ENCODE data around the gene IFITM2.
"Not testable (repeated sequence)": the region's sequence is repeated elsewhere in the genome, so short reads cannot be mapped to it uniquely, and the experiment has no call there.

The IFITM2 gene

DNA sequence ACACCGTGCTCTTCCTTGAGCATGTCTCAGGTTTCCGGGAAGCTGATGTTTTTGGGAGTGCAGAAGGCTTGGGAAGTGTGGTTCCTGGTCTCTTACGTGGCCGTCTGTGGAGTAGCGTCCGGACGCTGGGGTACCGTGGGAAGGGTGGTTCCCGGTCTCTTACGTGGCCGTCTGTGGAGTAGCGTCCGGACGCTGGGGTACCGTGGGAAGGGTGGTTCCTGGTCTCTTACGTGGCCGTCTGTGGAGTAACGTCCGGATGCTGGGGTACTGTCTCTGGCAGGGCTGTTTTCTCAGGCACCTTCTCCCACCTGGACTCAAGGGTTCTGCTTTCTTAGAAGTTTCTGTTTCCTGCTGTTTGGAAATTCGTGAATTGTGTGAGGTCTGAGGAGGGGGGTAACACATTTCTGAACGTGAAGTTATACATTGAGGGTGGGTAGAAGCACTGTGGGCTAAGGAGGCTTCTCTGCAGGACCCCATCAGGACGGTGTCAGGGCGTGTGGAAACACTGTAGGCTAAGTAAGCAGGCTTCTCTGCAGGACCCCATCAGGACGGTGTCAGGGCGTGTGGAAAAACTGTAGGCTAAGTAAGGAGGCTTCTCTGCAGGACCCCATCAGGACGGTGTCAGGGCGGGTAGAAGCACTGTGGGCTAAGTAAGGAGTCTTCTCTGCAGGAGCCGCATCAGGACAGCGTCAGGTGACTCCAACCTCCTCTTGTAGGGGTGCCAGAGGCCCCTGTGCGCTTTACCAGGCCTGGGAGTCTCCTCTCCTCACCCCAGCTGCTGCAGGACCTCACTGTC is 18.4 kb downstream of the IFITM2 start:
- no peak for DNase-seq (ENCODE audit: low read depth, low spot score)

DNA sequence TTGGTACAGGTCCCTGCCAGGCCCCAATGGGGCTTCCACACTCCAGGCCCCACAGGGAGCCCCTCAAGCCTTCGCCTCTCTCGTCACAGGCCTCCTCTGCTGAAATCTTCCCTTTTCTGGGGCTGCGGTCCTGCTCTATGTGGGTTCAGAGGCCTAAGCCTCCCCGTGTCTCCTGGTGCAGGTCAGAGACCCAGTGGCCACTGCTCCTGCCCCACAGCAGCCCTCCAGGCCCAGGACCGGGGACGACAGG is 18.9 kb downstream of the IFITM2 start:
- no peak for DNase-seq (ENCODE audit: low read depth, low spot score)

DNA sequence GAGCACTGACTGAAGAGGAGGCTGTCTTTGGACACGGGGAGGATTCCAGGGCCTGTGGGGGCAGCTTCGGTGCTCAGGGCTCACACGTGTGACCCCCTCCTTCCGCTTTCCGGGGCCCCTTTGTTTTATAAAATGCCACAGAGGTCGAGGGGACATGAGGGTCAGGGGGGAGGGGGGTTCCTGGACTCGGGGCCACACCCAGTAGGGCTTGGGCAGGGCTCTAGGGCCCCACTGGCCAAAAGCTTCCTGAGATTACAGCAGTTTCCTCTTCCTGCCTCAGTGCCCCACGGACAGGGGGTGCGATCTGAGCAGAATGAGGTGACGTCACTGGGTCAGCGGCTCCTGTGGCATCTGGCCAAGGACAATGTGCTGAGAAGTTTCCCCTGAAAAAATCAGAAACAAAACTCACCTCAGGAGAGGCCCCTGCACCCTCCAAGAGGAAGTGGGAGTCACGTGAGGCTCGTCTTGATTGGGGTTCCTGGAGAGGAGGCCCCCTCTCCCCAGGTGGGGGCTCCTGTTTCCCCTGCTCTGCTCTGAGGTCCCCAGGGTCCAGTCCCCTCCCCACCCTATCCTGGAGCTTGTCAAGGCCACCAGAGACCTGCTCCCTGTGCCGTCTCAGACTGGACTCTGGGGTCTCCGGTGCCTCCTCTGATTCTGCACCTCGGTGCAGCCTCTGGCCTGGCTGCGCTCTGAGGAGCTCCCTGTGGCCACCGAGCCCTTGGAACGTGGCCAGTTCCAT is 19.4 kb downstream of the IFITM2 start:
- DNase-seq (ENCODE audit: low read depth, low spot score), result no peak

DNA sequence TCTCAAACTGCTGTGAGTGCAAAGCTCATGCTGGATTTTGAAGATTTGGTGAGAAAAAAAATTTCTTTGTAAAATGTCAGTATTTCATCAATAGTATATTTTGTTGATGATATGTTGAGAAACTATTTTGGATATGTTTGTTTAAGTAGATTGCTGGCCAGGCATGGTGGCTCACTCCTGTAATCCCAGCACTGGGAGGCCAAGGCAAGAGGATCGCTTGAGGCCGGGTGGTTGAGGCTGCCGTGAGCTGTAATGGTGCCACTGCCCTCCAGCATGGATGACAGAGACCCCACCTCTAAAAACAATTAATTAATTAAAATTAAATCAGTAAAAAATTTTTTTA is 19.9 kb downstream of the IFITM2 start:
- no peak for DNase-seq (ENCODE audit: low read depth, low spot score)

DNA sequence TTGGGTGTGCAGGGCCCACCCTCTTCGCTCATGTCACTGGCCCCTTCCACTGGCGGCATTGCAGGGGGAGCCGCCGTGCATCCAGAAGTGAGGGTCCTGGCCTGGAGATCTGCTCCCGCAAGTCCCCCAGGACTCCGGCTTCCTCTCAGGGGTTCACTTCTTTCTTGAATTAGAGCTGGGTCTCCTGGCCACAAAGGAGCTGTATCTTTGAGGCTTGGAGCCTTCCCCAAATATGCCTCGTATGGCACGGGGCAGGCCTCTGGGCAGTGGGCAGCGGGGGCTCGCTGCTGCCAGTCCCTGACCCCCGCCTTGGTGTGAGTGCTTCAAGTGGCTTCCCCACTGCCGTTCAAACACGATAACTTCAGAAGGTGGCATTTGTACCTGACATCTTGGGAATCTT is 20.4 kb downstream of the IFITM2 start:
- no peak for DNase-seq (ENCODE audit: low read depth, low spot score)

DNA sequence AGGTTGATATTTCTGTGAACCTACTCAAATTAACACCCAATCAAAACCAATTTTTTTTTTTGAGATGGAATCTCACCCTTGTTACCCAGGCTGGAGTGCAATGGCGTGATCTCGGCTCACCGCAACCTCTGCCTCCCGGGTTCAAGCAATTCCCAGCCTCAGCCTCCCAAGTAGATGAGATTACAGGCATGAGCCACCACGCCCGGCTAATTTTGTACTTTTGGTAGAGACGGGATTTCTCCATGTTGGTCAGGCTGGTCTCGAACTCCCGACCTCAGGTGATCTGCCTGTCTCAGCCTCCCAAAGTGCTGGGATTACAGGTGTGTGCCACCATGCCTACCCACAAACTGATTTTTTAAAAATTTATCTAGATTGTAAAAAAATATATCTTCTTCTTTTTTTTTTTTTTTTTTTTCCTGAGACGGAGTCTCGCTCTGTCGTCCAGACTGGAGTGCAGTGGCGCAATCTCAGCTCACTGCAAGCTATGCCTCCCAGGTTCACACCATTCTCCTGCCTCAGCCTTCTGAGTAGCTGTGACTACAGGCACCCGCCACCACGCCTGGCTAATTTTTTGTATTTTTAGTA is 21.0 kb downstream of the IFITM2 start:
- not testable (repeated sequence) for DNase-seq (ENCODE audit: low read depth, low spot score)

DNA sequence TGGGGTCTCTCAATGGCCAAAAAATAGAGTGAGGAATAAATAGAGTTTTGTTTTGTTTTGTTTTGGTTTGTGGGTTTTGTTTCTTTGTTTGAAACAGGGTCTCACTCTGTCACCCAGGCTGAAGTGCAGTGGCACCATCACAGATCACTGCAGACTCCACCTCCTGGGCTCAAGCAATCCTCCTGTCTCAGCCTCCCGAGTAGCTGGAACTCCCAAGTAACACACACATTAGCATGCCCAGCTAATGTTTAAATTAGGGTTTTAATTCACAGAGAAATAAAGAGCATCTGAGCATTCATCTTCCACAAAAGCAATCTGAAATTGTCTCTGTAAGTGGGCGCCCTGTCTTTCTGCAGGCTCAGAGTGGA is 22.3 kb downstream of the IFITM2 start:
- DNase-seq (ENCODE audit: low read depth, low spot score), result no peak

DNA sequence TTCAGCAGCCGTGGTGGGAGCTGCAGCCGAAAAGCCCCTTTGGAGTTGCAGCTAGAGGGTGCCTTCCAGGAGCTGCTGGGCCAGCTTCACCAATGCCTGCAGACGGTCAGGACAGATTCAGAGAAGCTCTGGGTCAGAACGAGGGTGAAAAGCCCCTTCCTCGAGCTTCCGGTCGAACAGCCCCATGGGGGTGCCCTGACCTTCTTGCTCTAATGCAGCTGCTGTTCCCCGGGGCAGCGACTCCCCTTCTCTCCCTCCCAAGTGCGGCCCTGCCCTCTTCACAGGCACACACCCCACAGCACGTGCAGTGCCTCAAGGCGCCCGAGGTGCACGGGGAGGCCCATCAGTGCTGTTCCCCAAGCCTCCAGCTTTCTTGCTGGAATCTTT is 22.7 kb downstream of the IFITM2 start:
- no peak for DNase-seq (ENCODE audit: low read depth, low spot score)

DNA sequence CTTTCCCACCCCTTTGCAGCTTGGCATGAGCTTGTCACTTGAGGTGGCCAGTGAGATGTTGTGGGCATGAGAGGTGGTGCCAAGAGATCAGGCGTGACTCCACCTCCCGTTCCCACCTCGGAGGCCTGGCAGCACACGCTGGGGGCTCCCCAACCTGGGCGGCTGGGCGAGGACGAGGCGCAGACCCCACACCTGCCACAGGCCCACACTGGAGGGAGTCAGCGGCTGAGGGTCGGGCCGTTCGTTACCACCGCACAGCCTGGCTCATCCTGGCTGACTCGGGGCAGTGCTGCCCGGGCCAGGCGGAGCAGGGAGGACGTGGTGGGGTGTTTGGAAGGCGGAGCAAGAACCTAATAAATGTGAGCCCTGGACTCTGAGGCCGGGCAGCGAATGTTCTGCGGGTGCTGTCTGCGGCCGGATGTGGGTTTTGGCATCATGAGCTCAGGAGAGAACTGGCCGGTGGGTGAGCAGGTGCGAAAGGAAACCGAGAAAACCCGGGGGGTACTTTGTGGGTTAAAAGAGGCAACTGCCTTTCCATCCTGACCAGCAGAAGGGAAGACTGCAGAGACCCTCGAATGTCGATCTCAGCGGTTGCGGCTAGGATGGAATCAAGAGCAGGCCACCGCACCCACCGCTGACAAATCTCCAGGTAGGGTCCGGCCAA is 23.2 kb downstream of the IFITM2 start:
- no peak for DNase-seq (ENCODE audit: low read depth, low spot score)

DNA sequence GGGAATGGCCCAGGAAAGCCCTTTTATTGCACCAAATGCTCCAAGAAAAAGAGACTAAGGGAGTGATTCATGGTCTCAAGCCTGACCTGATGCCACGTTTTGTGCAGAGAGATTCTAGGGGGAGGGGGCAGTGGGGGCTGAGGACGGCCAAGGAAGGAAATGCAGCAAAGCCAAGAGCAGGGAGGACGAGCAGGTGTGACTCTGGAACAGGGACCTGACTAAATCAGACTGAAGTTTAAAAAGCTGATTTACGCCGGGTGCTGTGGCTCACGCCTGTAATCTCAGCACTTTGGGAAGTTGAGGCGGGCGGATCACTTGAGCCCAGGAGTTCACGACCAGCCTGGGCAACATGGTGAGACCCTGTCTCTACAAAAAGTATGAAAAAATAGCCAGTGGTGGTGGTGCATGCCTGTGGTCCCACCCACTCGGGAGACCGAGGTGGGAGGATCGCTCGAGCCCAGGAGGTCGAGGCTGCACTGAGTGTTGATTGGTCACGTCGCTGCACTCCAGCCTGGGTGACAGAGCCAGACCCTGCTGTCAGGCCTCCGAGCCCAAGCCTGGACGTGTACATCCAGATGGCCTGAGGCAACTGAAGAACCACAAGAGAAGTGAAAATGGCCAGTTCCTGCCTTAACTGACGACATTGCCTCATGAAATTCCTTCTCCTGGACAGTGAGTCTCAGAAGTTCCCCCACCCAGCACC is 23.9 kb downstream of the IFITM2 start:
- no peak for DNase-seq (ENCODE audit: low read depth, low spot score)

DNA sequence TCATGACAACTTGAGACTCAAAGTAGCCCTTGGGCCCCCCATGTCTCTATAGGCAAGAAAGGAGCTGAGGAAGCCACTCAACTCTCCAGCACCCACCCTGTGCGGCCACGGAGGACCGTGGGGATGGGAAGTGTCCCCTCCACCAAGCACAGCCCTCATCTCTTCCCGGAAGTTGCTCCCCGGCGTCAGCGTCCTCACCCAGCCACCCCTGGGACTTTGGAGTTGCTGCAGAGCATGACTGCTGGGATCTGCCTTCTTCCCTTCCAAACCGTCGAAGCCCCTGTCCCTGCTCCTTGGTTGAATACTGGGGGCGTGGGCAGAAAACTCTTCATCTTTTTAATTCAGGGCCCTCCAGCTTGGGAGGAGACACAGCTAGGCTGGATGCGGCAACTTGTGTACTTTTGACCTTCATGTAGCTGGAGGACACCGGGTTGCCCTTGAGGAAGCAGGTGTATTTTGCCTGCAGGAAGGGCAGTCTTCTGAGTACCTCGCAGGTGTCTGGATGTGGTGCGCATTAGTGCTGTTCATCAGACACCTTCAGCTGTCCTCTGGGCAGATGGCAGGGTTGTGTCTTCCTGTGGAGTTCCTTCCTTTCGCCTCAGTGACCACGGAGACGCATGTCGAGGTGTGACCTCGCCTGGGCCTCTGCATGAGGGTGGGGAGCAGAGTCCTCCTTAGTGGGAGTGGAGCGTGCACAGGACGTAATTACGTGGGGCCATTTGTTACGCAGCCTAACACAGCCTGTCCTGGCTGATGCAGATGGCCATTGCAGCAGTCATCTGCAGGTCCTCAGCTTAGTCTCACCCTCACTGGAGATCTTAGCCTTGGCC is 25.2 kb downstream of the IFITM2 start:
- no peak for DNase-seq (ENCODE audit: low read depth, low spot score)

DNA sequence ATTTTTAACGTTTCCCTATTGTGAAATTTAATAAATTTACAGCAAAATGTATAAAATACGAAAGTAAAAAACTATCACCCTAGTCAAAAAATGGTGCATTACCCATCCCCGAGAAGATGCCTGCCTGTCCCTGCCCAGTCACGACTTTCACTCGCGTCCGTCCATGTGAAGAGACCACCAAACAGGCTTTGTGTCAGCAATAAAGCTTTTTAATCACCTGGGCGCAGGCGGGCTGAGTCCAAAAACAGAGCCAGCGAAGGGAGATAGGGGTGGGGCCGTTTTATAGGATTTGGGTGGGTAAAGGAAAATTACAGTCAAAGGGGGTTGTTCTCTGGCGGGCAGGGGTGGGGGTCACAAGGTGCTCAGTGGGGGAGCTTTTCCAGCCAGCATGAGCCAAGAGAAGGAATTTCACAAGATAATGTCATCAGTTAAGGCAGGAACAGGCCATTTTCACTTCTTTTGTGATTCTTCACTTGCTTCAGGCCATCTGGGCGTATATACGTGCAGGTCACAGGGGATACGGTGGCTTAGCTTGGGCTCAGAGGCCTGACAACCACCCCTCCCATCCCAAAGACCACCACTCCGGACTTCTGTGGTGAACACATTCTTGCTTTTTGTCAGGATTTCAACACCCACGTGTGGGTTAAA is 26.1 kb downstream of the IFITM2 start:
- DNase-seq (ENCODE audit: low read depth, low spot score), result not testable (repeated sequence)

DNA sequence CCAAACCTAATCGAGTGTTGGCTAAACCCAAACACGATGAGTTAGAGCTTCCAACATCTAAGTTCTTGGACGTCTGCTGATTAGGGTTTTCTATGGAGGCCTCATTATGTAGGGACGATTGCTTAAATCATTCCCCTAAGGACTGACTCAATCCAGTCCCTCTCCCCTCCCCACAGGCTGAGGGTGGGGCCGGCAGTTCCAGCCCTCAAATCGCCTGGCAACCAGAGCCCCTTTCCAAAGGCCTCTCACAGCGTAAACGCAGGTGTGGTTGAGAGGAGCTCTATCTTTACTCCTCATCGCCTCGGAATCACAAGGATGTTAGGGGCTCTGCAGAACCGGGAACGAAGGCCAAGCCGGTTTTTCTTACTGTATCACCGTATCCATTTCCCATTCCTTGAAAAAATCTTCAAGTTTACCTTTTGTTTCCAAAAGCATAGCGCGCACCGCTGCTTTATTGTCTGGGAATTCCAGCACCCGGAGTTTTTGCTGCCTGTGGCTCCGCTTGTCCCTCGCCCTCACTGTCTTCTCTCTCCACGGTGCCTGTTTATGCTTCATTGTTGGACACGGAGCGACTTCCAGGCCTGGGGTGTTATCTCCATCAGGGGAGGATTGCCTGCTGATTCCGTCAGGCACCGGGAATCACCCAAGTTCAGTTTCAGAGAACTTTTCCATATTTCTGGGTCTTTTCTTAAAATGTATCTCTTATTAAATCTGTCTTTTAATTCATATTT is 26.8 kb downstream of the IFITM2 start:
- no peak for DNase-seq (ENCODE audit: low read depth, low spot score)

DNA sequence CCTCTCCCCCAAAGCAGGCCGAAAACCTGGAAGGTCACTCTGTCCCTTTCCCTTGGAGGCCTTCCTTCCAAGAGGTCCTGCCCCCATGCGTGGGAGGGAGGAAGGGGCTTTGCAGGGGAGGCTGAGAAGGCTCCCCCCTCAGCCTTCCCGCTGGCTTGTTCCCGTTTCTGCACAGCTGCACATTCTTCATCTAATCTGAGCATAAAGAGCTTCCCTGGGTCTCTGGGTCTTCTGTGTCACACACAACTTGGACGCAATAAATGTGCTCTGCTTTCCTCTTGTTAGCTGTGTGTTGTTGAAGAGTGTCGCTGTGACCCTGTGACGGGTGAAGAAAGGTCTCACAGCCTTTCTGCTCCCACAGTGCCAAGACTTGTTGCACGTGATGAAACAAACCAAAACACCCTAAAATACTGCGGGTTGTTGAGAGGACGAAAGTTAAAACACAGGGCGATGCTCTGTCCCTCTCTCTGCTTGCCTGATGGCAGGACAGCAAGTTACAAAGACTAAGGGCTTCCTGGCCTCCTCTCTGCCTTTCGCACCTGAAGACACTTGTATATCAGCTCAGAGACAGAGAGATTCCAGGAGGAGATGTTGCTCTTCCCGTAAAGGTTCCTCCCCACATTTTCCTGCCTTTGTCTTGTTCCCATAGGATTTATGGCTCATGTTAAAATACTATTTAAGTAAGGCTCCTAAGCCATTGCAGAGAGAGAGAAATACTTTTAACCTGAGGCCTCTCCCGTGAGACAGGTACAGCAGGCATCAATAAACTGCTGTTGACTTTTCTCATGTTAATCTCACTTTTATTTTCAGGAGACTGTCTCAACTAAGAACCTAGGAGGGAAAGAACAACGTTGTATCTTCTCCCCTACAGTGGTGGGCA is 28.4 kb downstream of the IFITM2 start:
- DNase-seq (ENCODE audit: low read depth, low spot score), result no peak

DNA sequence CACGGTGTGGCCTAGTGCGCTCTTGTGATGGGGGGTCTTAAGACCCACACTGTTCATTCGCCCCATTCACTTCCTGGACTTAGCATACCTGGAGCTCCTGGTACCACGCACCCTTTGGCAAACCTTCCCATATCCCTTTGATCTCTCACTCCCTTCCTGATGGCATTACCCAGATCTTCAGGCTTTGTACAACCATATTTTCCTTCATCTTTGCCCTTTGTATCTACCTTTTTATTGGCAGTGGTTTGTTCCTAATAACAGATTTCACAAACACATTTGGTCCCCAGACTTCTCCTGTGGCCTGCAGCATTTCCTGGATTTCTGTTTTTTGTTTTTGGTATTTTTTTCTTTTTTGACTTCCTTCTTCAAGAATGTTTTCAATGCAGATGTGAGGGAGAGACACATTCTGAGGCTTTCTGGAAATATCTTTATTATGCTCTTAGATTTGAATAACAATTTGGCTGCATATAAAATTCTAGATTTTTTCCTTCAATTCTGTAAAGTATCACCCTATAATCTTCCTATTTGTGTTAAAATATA is 29.1 kb downstream of the IFITM2 start:
- DNase-seq (ENCODE audit: low read depth, low spot score), result no peak

DNA sequence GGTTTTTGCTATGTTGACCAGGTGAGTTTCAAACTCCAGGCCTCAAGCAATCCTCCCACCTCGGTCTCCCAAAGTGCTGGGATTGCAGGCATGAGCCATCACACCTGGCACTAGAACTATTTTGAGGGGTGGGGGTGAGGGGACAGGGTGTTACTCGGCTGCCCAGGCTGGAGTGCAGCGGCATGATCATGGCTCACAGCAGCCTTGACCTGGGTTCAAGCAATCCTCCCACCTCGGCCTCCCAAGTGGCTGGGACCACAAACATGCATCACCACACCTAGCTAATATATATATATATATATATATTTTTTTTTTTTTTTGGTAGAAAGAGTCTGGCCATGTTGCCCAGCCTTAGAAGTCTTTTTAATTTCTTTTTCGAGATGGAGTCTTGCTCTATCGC is 30.1 kb downstream of the IFITM2 start:
- no peak for DNase-seq (ENCODE audit: low read depth, low spot score)

DNA sequence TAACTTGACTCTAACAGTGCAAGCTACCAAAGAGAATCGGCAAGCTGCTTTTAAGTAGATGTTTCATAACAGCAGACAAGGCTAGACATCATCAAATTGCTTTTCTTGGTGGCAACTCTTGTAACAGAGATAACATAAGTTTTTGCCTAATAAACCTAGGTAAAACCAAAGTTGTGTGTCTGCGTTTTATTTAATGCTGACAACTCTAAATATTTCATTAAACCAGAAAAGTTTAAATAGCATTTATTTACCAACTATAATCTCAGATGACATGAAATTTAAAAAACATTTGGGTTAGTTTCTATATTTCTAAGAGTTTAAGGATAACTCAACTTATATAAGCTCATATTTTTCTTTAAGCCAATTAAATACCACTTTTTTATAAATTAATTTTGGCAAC is 32.3 kb downstream of the IFITM2 start:
- no peak for DNase-seq (ENCODE audit: low read depth, low spot score)

DNA sequence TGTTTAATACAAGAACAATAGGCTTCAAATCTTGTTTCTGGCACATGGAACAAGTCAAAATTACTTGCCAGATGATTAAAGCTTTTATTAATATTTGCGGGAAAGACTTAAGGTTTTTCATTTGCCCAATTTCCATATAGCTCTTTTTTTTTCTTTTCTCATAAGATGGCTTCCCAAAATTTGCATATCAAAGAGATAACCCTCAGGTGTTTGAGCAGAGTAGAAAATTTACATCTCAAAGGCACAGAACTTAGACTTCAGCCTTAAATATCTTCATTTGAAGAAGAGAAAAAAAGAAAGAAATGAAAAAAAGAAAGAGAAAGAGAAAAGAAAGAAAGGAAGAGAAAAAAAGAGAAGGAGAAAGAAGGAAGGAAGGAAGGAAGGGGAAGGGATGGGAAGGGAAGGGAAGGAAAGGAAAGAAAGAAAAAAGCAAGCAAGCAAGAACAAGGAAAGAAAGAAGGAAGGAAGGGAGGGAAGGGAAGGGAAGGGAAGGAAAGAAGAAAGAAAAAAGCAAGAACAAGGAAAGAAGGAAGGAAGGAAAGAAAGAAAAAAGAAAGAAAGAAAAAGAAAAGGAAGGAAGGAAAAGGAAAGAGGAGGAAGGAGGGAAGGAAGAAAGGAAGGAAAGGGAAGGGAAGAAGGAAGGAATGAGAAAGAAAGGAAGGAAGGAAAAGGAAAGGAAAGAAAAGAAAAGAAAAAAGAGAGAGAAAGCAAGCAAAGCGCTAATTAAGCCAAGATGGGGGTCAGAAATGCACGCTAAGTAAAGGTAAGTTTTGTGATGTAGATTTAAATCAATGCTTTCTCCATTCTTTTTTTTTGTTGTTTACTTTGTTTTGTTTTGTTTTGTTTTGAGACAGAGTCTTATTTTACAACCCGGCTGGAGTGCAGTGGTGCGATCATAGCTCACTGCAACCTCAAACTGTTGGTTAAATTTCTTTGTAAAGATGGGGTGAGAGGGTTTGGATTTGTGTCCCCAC is 33.2 kb downstream of the IFITM2 start:
- DNase-seq (ENCODE audit: low read depth, low spot score), result no peak
